NCI-H345 treated with DMSO at 0.1 percent for 48 hours (cell line): ENCODE measurements around the gene ALAS1.

Experiments used
- DNase-seq: peaks from one replicate; lab custom pipeline; 2025; ENCODE audit not compliant: unreplicated experiment; lab: John Stamatoyannopoulos, UW

Gene ALAS1

GRCh38 chr3:52198643-52199608 lies 966 bp downstream of the ALAS1 start:
- DNase-seq = no peak

- DNase-seq = no peak
Observed at GRCh38 chr3:52200981-52201679, 3.2 kb downstream of the ALAS1 start.

GRCh38 chr3:52202384-52203077 lies 4.6 kb downstream of the ALAS1 start:
- DNase-seq = no peak

- DNase-seq = no peak
Observed at GRCh38 chr3:52203701-52204100, 5.7 kb downstream of the ALAS1 start.

GRCh38 chr3:52204337-52205073 lies 6.5 kb downstream of the ALAS1 start:
- DNase-seq = peak; percentile 83

GRCh38 chr3:52205727-52206372 lies 7.9 kb downstream of the ALAS1 start:
- no peak for DNase-seq

- DNase-seq = no peak
Observed at GRCh38 chr3:52208556-52208955, 10.6 kb downstream of the ALAS1 start.

- no peak for DNase-seq
Observed at GRCh38 chr3:52210037-52210436, 12.1 kb downstream of the ALAS1 start.

GRCh38 chr3:52210550-52211046 lies 12.6 kb downstream of the ALAS1 start:
- DNase-seq = no peak

- no peak for DNase-seq
Observed at GRCh38 chr3:52211268-52211891, 13.4 kb downstream of the ALAS1 start.

- no peak for DNase-seq
Observed at GRCh38 chr3:52213005-52213404, 15.0 kb downstream of the ALAS1 start.

GRCh38 chr3:52213901-52214300 lies 15.9 kb downstream of the ALAS1 start:
- DNase-seq = no peak

- no peak for DNase-seq
Observed at GRCh38 chr3:52215351-52215750, 17.4 kb downstream of the ALAS1 start.

GRCh38 chr3:52216585-52217408 lies 18.8 kb downstream of the ALAS1 start:
- no peak for DNase-seq

GRCh38 chr3:52217409-52217805 lies 19.4 kb downstream of the ALAS1 start:
- no peak for DNase-seq

GRCh38 chr3:52218026-52218425 lies 20.1 kb downstream of the ALAS1 start:
- DNase-seq = no peak

- no peak for DNase-seq
Observed at GRCh38 chr3:52218454-52218853, 20.5 kb downstream of the ALAS1 start.

- no peak for DNase-seq
Observed at GRCh38 chr3:52218937-52219650, 21.1 kb downstream of the ALAS1 start.
